Cerebellar cortex (tissue), 1 donor: ENCODE results near the gene ID2.

Experiments
- DNase-seq: peaks from one replicate; pipeline ENCODE4 v3.0.0-alpha.2; 2015; ENCODE audit warnings: low spot score

ID2 gene, protein sequence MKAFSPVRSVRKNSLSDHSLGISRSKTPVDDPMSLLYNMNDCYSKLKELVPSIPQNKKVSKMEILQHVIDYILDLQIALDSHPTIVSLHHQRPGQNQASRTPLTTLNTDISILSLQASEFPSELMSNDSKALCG

DNA sequence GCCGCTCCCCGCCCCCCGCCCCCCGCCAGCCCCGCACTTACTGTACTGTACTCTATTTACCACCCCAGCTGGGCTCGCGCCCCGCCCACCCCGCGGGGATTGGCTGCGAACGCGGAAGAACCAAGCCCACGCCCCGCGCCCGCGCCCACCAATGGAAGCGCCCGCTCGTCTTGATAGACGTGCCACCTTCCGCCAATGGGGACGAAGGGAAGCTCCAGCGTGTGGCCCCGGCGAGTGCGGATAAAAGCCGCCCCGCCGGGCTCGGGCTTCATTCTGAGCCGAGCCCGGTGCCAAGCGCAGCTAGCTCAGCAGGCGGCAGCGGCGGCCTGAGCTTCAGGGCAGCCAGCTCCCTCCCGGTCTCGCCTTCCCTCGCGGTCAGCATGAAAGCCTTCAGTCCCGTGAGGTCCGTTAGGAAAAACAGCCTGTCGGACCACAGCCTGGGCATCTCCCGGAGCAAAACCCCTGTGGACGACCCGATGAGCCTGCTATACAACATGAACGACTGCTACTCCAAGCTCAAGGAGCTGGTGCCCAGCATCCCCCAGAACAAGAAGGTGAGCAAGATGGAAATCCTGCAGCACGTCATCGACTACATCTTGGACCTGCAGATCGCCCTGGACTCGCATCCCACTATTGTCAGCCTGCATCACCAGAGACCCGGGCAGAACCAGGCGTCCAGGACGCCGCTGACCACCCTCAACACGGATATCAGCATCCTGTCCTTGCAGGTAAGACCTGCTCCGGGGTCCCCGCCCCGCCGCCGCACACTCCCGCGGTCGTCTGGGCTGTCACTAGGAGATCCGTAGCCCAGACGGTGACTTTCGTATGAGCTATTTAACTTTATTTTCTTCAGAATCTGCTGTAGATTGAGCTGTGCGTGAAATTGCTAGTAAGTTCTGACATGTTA is at the start of gene ID2:
Gene ID2, plus strand, starts transcription at position 271 of the 907 bp plus-strand sequence. Its CDS starts 110 bp downstream, at position 381.
- DNase-seq, result peak; percentile 98

DNA sequence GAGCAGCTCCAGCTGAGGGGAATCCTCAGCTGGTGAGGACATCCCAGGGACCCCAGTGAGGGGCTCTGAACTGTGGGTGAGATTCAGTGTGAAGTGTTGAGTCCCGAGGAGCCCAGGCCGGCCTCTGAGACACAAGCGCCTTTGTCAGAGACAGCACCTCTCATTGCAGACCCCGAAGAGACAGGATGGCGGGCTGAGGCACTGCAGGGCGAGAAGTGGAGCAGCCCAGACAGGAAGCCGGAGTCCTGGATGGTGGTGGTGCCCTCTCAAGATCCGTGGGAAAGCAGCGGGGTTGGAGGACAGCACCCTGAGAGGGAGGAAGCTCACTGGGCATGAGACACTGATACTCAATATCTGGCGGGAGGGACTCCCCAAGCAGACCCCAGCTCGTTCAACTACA is 49.1 kb upstream of the ID2 start:
- DNase-seq, result no peak

DNA sequence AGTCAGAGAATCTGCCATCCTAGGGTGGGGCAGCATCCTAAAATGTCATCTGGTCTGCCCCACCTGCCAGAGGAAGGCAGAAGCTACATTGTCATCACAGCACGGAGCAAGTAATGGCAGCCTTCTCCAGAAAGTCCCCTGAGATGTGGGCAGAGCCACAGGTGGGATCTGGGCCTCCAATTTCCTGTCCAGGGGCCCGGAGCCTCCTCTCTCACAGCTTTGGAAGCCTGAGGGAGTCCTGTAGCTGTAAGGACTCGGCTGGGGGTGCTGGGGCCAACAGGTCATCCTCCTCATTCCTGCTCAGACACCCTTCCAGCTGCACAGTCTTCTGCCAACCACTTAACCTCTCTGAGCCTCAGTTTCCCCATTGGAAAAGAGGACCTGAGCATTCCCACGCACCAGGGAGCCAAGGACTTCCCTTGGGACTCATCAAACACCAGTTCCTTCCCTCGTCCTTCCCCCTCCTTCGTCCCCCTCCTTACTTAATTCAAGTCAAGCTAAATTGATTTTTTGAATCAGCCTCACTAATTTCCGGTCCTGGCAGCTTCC is 48.6 kb upstream of the ID2 start:
- no peak for DNase-seq

GRCh38 chr2:8633735-8634313 is 48.0 kb upstream of the ID2 start:
- DNase-seq, result no peak

DNA sequence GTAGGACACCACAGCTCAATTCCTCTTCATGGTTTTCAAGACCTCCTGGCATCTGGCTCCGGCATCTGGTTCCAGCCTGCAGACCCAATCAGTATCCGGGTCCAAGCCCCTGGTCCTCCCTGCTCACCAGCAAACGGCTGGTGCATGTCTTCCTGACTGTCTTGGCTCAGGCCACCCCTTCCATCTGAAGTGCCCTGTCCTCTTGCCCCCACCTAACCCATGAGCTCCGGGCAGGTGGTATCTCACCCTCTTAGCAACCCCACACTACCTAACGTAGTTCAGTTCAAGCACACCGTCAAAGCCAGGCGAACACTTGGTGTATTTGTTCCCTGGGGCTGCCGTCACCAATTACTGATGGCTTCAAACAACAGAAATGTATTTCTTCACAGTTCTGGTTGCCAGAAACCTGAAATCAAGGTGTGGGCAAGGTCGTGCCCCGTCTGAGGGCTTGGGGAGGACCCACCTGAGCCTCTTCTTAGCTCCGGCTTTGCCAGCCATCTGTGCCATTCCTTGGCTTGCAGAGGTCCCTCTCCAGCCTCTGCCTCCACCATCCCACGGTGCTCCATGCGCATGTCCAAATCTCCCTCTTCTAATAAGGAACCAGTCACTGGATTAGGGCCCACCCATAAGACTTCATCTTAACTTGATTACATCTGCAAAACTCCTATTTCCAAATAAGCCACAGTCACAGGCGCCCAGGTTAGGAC is 47.2 kb upstream of the ID2 start:
- DNase-seq, result no peak

- no peak for DNase-seq
These were observed 45.8 kb upstream of the ID2 start for GRCh38 chr2:8636041-8636491.

DNA sequence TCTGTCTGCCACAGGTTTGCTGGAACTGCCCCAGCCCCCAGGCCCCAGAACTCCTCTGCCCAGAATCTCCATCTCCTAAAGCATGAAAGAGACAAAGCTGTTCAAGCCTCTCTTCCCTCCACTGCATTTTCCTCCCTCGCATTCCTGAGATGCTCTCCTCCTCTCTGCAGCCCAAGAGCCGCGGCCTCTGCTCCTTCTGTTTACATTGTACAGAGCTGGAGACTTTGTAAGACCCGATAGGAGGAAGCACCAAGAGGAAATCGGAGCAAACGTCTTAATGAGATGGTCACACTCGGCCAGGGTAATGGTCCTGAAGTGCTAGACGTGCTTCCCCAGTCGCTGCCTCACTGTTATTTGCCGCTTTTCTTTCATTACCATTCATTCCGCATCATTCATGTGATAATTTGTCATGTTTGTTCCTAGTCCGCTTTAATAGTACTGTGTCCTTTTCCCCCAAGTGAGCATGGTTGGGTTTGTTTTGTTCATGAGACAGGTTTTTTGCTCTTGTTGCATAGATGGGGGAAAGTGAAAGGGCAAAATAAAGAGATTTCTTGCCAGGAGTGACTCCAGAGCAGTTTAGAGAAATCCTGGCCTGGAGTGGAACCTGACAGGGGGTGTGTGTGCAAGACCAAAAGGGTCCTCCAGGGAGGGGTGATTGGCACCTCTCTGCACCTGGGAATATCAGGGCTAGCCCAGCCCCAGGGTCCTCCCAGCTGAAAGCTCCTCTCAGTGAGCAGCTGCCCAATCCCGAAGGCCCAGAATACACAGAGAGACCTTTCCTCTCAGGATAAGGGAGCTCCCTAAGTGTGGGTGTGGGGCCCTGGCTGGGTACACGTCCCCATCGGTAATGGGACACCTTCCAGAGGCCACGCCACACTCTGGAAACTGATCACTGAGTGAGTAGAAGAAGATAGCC is 44.9 kb upstream of the ID2 start:
- DNase-seq, result no peak

GRCh38 chr2:8638327-8638726 is 43.5 kb upstream of the ID2 start:
- no peak for DNase-seq

GRCh38 chr2:8639122-8639635 is 42.7 kb upstream of the ID2 start:
- DNase-seq, result no peak

DNA sequence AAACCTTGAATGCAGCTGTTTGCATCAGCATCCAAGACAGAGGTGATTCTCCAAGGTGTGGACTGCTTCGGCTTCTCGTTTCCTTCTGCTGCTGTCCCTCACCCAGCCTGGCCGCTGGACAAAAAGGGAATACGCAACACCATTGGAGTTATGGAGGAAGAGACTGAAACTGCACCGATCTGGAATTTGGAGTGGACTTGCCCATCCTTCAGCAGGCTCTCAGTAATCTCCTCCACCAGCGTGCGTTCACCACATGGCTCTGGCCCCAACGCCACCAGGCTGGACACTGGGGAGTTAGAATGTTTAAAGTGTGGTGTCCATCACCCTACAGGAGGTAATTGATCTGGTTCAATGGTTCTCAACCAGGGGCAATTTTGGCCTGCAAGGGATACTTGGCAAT is 41.4 kb upstream of the ID2 start:
- no peak for DNase-seq

DNA sequence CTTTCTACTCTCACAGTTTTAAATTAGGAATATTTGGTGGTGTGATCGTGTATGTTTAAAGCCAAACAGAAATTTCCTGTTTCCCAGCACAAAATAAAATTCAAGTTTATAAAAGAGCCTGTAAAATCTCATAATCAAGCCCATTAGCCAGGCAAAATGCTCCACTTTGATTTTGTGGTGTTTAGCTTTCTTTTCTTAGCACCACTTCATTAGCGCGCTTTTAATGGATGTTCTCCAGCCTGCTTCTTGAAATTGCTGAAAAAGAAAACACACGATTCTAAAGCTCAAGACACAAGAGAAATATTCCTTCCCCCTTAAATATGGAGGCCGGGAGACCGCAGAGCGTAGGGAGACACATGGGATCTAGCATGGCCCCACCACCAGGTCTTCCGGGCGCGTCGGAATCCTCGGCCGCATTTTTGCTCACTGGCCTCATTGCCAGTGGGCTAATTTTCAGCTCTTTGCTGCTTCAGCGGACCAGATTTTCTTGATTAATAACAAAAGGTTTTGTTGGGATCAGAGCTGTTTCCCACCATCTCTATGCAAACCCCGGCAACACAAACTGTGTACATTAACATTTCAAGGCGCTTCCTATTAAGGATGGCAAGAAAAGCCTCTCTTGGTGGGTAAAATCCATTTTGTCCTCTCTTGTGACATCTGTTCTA is 40.4 kb upstream of the ID2 start:
- no peak for DNase-seq

- DNase-seq, result no peak
These were observed 39.3 kb upstream of the ID2 start for GRCh38 chr2:8642366-8643068.

DNA sequence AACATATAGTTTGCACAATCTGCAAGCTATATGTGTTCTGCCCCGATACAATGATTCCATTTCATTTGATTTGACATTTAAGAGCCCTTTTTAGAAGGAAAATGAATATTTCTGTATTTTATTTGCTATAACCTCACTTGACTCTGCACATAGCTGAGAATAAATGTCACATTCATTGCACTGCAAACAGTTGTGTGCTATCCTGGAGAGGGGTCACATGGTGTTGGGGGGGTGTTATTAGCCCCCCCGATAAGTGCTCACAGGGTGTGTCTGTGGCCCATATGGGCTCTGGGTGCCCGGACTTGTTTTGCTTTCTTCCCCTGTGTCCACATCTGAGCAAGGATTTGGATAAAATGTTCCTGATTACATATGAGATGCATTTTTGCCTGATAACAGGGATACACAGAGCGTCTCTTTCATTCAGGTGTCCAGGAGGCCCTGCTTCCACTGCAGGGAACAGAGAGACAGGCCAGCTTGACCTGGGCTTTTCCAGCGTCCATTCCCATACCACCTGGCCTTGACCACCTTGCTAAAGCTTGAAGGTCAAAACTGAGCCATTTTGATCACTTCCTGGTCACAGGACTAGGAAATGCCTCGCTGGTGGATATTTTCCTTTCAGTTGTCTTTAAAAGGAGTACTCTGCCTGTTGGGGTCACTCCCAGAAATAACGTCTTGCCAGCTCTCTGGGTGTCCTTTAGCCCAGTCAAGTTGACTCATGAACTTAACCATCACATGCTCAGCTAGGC is 38.4 kb upstream of the ID2 start:
- DNase-seq, result no peak

GRCh38 chr2:8643996-8644356 is 37.9 kb upstream of the ID2 start:
- no peak for DNase-seq

GRCh38 chr2:8644605-8645175 is 37.2 kb upstream of the ID2 start:
- DNase-seq, result no peak

DNA sequence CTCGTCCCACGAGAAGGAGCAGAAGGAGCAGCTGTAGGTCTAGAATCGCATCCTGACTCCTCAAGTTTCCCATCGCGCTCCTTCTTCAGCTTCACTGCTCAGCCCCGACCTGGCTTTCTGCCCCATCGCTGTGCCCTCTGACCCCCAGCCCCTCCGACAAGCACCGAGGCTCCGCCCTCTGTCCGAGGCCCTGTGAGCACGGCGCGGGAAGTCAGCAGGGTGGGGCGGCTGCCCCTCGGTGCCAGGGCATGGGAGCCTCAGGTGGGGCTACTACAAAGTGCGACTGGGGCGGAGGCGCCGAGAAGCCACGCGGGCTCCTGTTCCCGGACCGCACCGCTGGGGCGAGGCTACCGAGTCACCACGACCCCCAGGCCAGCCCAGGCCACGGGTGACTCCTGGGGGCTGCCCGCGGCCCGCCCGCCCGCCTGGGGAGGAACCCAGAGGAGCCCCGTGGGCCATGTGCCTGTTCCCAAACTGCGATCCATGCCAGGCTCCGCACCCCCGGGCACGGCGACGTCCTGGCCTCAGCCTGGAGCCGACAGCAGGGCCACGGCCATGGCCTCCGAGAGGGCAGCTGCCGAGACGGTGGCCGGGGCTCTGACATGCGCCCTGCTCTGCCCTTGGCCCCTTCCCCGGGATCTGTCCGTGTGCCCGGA is 36.6 kb upstream of the ID2 start:
- DNase-seq, result no peak

DNA sequence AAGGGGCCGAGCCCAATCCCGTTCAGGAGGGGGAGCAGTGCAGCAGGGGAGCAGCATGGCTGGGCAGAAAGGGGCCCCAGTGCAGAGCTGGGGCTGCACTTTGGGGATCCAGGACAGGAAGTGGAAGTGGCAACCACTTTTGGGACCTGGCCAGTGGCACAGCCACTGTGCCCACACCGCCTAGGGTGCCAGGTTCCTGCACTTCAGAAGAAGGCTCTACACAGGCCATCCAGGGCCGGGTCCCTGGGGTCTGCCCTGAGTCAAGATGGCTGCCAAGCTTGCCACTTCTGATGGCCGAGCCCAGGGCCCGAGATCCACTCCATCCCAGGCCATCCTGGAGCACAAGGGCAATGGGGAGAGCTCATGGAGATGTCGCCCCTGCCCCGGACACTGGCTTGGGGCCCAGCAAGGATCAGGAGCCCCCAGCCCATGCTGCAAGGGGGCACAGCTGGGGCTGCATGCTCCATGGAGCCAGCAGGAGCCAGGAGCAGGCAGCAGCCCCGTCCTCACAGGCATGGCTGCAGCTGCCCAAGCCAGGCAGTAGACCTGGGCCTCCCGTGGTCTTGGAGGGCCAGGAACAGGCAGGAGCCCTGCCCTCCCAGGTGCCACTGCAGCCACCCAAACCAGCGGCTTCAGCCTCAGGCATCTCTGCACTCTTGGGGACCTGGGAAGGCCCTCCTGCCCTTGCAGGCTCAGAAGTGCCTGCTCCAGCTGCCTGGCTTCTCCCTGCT is 35.0 kb upstream of the ID2 start:
- no peak for DNase-seq

GRCh38 chr2:8647462-8647857 is 34.4 kb upstream of the ID2 start:
- no peak for DNase-seq
